SK-N-MC (cell line): ENCODE measurements around the gene GALNT14.

Source experiments
- DNase-seq: peaks from one replicate; pipeline ENCODE4 v3.0.0-alpha.2; 2011; ENCODE audit warnings: low read depth, low spot score
- H3K27ac ChIP-seq: fragments of 200-600 bp; sonication (generic); 2 replicates; pipeline ENCODE4 v1.5.1; 2016; ENCODE audit warnings: mixed run types
- H3K36me3 ChIP-seq: fragments of 200-600 bp; sonication (generic); 2 replicates; pipeline ENCODE4 v1.6.1; 2017; ENCODE audit warnings: antibody characterized with exemption, low read length, mixed read lengths; ENCODE audit not compliant: insufficient read depth
- H3K4me3 ChIP-seq: fragments of 200-600 bp; sonication (generic); 2 replicates; pipeline ENCODE4 v1.5.1; 2016
- H3K9ac ChIP-seq: fragments of 200-600 bp; sonication (generic); 2 replicates; pipeline ENCODE4 v1.8.0; 2017; ENCODE audit warnings: mixed run types, mixed read lengths; ENCODE audit not compliant: insufficient read length
- H3K9me3 ChIP-seq: fragments of 200-600 bp; sonication (generic); 2 replicates; pipeline ENCODE4 v1.6.1; 2017; ENCODE audit warnings: low read depth, mild to moderate bottlenecking, antibody characterized with exemption, low read length, moderate library complexity, mixed read lengths
- EZH2 ChIP-seq: fragments of 200-600 bp; sonication (generic); IDR thresholded peaks from one replicate; pipeline ENCODE4 v1.6.1; 2017; ENCODE audit warnings: antibody characterized with exemption
- FOXP2 ChIP-seq: optimal IDR thresholded peaks from 2 replicates; pipeline ENCODE3; 2011; ENCODE audit warnings: mild to moderate bottlenecking, moderate library complexity; ENCODE audit not compliant: insufficient read depth; ENCODE audit errors: extremely low read length, control extremely low read depth
- POLR2AphosphoS5 ChIP-seq: IDR thresholded peaks from 2 replicates; pipeline ENCODE4 v1.6.1; 2012; ENCODE audit warnings: mild to moderate bottlenecking, low read depth, low read length, borderline replicate concordance

The GALNT14 gene

DNA sequence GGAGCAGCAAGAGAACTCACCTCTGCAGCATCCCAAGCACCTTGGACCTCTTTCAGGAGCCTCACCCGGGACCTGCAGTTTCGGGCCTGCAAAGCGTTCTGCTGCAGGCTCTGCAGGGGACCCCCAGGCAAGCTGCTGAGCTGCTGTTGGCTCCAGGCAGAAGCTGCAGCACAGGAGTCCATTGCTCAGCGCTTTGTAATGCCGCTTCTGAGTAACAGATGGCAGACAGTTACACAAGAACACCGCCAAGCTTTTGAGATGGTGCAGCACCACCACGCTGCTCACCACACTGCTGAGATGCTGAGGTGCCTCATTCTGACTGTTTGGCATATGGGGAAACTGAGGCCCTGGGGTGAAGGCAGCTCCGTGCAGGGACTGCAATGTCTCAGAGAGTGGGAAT is 1.9 kb upstream of the GALNT14 start:
- H3K27ac ChIP-seq, result no peak overlapping the region
- H3K4me3 ChIP-seq, result no peak overlapping the region
- no peaks in the 10 kb centered on the region for H3K9me3 ChIP-seq
- no peak for TF ChIP-seq FOXP2
- TF ChIP-seq EZH2, result no peak
- no peak for TF ChIP-seq POLR2AphosphoS5
- H3K36me3 ChIP-seq, result no peaks in the 10 kb centered on the region
- DNase-seq, result no peak
- no peak overlapping the region for H3K9ac ChIP-seq

- no peak overlapping the region for H3K27ac ChIP-seq
- DNase-seq, result no peak
- H3K9ac ChIP-seq, result no peak overlapping the region
- no peaks in the 10 kb centered on the region for H3K36me3 ChIP-seq
- TF ChIP-seq POLR2AphosphoS5, result no peak
- no peak for TF ChIP-seq EZH2
- no peak for TF ChIP-seq FOXP2
- no peak overlapping the region for H3K4me3 ChIP-seq
- no peaks in the 10 kb centered on the region for H3K9me3 ChIP-seq
These were observed 1.4 kb upstream of the GALNT14 start for GRCh38 chr2:31139671-31140070.

DNA sequence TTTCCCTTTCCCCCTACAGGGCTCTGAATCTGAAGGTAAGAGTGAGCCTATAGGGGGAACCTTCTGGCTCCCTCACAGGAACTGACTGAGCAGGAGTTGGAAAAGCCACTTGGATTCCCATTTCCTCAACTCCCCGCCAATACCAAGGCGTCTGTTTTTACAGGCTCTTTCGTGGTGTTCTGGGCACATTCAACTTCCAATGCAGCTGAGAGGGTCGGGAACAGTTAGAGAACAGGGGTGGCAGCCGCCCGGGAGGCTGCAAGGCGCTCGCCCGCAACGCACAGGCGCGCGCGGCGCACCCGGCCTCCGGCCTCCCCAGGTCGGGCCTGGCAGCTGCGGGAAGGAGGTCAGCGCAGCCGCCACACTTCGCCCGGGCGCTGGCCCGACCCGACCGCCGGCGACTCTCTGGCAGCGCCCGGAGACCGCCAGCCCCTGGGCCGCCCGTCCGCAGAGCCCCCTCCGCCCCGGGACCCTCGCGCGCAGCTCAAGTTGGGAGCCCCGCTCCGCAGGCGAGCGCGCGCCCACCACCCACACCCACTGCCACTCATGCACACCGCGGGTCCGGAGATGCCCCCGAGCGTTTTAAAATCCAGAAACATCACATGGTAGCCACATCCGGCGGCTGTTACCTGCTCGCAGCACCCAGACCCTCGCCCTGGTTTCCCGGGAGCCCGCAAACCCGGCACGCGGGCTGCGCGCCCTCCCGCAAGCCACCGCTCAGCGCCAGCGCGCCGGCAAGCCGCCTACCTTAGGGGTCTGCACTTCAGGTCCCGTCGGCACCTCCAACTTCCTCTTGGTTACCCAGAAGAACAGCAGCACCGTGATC is 816 bp downstream of the GALNT14 start:
- no peak for DNase-seq
- TF ChIP-seq FOXP2 (no peak), POLR2AphosphoS5 (no peak), EZH2 (no peak)
- Histone ChIP-seq H3K36me3 (no peaks in the 10 kb centered on the region), H3K9ac (peak overlapping the region; percentile 75), H3K9me3 (no peaks in the 10 kb centered on the region), H3K27ac (no peak overlapping the region), H3K4me3 (peak overlapping the region; percentile 91)

DNA sequence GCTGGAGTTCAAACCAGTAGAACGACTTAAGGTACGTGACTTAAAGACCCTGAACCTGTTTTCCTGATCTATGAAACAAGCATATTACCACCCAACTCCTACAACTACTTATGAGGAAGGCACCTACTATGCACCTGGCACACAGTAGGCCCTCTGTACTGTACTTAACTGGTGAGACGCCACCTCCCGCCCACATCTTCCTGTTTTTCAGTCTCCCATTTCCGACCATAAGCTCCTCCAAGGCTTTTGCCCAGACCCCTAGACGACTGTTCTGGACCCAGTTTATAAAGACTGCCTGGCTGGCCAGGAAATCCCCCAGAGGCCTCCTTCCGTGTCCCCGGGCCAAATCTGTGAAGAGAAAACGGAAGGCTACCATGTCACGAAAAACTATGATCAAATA is 1.5 kb downstream of the GALNT14 start:
- Histone ChIP-seq H3K9ac (peak overlapping the region; percentile 75), H3K4me3 (peak overlapping the region; percentile 91), H3K27ac (no peak overlapping the region), H3K9me3 (no peaks in the 10 kb centered on the region), H3K36me3 (no peaks in the 10 kb centered on the region)
- TF ChIP-seq EZH2 (no peak), POLR2AphosphoS5 (no peak; the same call in 1 of the 2 replicates), FOXP2 (no peak)
- peak; percentile 26 for DNase-seq

GRCh38 chr2:31136000-31136399 is 2.2 kb downstream of the GALNT14 start:
- H3K27ac ChIP-seq, result no peak overlapping the region
- H3K9ac ChIP-seq, result no peak overlapping the region
- H3K4me3 ChIP-seq, result peak overlapping the region; percentile 91
- no peaks in the 10 kb centered on the region for H3K36me3 ChIP-seq
- TF ChIP-seq POLR2AphosphoS5, result no peak
- TF ChIP-seq EZH2, result no peak
- no peak for TF ChIP-seq FOXP2
- H3K9me3 ChIP-seq, result no peaks in the 10 kb centered on the region
- no peak for DNase-seq

DNA sequence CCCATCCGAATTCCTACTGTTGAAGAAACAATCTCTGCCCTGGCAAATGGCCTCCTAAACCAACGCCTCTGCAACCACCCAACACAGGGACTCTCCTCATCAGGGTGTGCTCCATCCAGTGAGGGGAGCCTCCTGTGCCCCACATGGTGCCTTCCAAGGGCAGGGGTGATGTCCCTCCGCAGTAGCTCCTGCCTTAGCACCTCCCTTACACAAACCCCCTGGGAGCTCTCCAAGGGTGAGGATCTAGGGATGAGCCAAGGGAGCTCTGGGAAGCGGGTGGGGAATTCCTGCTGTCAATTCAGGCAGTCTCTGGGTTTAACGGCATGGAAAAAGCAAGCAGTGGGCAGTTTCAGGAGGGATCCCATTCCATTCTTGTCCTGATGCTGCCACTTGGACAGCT is 3.8 kb downstream of the GALNT14 start:
- H3K36me3 ChIP-seq, result no peaks in the 10 kb centered on the region
- no peak overlapping the region for H3K4me3 ChIP-seq
- no peak overlapping the region for H3K27ac ChIP-seq
- no peak overlapping the region for H3K9ac ChIP-seq
- no peak for DNase-seq
- no peaks in the 10 kb centered on the region for H3K9me3 ChIP-seq
- no peak for TF ChIP-seq EZH2
- TF ChIP-seq POLR2AphosphoS5, result no peak
- no peak for TF ChIP-seq FOXP2

DNA sequence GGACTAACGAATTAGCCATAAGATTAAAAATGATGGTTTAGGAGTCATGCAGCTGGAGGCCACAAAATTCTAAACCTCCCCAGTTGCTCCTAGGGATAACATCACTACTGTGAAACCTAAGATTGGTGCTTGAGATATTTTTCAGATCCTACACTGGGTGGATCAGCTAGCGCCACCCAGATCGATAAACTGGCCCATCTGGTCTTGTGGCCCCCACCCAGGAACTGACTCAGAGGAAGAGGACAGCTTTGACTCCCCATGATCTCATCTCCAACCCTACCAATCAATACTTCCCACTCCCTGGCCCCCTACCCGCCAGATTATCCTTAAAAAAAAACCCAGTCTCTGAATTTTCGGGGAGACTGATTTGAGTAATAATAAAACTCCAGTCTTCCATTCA is 5.5 kb downstream of the GALNT14 start:
- H3K4me3 ChIP-seq, result no peak overlapping the region
- H3K9me3 ChIP-seq, result no peaks in the 10 kb centered on the region
- H3K27ac ChIP-seq, result no peak overlapping the region
- no peak overlapping the region for H3K9ac ChIP-seq
- no peaks in the 10 kb centered on the region for H3K36me3 ChIP-seq
- no peak for DNase-seq
- TF ChIP-seq POLR2AphosphoS5 (no peak), FOXP2 (no peak), EZH2 (no peak)

DNA sequence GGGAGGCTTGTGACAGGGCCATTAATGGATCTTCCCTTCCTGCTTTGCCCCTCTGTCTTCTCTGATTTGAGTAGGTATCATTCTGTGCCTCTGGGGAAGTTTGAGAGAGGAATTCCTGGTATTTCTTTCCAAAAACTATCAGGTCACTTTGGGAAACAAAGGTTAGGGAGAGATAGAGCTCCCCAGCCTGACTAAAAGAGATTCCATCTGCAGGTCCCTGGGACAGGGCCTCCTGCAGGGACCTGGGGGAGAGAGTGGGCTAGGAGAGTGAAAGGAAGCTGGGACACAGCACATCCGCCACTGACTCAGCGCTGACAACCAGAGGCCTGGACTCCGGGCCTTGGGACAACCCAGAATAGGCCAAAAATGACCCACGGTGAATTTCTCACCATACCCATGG is 6.4 kb downstream of the GALNT14 start:
- Histone ChIP-seq H3K9me3 (no peaks in the 10 kb centered on the region), H3K36me3 (no peaks in the 10 kb centered on the region), H3K4me3 (no peak overlapping the region), H3K9ac (no peak overlapping the region), H3K27ac (no peak overlapping the region)
- TF ChIP-seq EZH2 (no peak), POLR2AphosphoS5 (no peak), FOXP2 (no peak)
- DNase-seq, result no peak

DNA sequence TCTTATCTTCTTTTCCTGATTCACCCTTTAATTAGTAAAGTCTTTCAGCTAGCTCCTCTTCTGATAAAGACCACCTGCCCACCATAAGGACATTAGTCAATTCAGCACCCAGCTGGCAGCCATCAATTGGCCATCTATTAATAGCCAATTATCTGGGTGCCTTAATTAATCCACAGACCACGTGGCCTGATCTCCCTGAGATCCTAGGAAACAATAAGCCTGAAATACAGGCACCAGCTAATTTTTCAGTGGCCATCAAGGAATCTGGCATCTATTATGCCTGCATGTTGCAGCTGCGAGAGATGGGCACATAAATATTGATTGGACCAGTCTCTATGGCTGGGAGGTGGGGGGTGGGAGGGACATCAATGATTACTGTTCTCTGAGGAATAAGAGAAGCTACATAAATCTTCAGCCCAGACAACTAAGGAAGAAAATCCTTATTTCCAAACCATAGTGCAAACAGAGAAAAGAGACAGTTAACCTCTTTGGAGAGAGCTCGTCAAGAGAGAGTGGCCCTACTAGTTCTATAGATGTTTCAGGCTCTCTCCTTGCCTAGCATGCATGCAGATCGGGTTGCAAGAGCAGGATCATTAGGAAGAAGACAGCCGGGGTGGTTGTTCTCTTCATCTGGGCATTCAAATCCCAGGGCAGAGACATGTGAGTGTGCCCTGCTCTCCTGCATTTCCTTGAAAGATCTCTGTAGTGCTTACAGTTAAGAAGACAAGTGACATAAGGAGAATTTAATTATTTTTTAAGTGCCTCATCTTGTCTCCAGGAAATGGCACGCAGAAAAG is 8.7 kb downstream of the GALNT14 start:
- no peak overlapping the region for H3K27ac ChIP-seq
- DNase-seq, result no peak
- H3K9ac ChIP-seq, result no peak overlapping the region
- H3K4me3 ChIP-seq, result no peak overlapping the region
- TF ChIP-seq FOXP2, result no peak
- no peak for TF ChIP-seq EZH2
- no peak for TF ChIP-seq POLR2AphosphoS5
- no peaks in the 10 kb centered on the region for H3K9me3 ChIP-seq
- H3K36me3 ChIP-seq, result no peaks in the 10 kb centered on the region
